Spleen (tissue), 11 donors: ENCODE results near the gene CHST6. TPM values are rescaled to one million over a fixed set of nuclear protein-coding genes. Genes with fewer than 3 reads are reported as not detected.
A peak's percentile ranks its signal among the peaks of the same experiment; 100 is the strongest.
"Not testable (repeated sequence)": the region's sequence is repeated elsewhere in the genome, so short reads cannot be mapped to it uniquely, and the experiment has no call there.

Source experiments
- DNase-seq: peaks from one replicate; pipeline ENCODE4 v3.0.0-alpha.2; 2020
- H3K27ac ChIP-seq, 8 donors: fragments of 200-600 bp; sonication (generic) in 7 of 8; 1 replicate in 4 of 8; 2 replicates in 4 of 8; pipeline versions ENCODE4 v1.5.0 to v1.8.0; 2016 to 2021; ENCODE audit warnings: inconsistent platforms in 4 of 8, mild to moderate bottlenecking in 4 of 8, moderate library complexity in 1 of 8
- H3K27me3 ChIP-seq, 7 donors: fragments of 200-600 bp; sonication (generic) in 6 of 7; replicated peaks in 1 of 7; 1 replicate in 4 of 7; 2 replicates in 3 of 7; pipeline versions ENCODE4 v1.5.0 to v1.8.0; 2016 to 2021; ENCODE audit warnings: inconsistent platforms in 3 of 7, mild to moderate bottlenecking in 1 of 7
- H3K36me3 ChIP-seq, 6 donors: fragments of 200-600 bp; sonication (generic) in 5 of 6; 1 replicate in 4 of 6; 2 replicates in 2 of 6; pipeline versions ENCODE4 v1.5.0 to v1.8.0; 2016 to 2021; ENCODE audit warnings: inconsistent platforms in 2 of 6
- H3K4me1 ChIP-seq, 6 donors: fragments of 200-600 bp; sonication (generic) in 5 of 6; 1 replicate in 3 of 6; 2 replicates in 3 of 6; pipeline versions ENCODE4 v1.5.0 to v1.8.0; 2016 to 2021; ENCODE audit warnings: inconsistent platforms in 3 of 6
- H3K4me3 ChIP-seq, 8 donors: fragments of 200-600 bp; sonication (generic) in 7 of 8; 1 replicate in 4 of 8; 2 replicates in 4 of 8; pipeline versions ENCODE4 v1.5.0 to v1.8.0; 2016 to 2021; ENCODE audit warnings: inconsistent platforms in 4 of 8, mild to moderate bottlenecking in 4 of 8, moderate library complexity in 2 of 8
- H3K9me3 ChIP-seq, 8 donors: fragments of 200-600 bp; sonication (generic) in 7 of 8; 1 replicate in 4 of 8; 2 replicates in 4 of 8; pipeline versions ENCODE4 v1.5.0 to v1.8.0; 2016 to 2021; ENCODE audit warnings: inconsistent platforms in 4 of 8
- CTCF ChIP-seq, 11 experiments: fragments of 200-600 bp in 7 of 11; fragments of 450-650 bp in 4 of 11; sonication (generic) in 4 of 11; IDR thresholded peaks in 8 of 11; conservative IDR thresholded peaks in 3 of 11; 1 replicate in 7 of 11; 2 replicates in 4 of 11; pipeline versions ENCODE4 v1.4.0 to v1.8.0; 2016 to 2021; ENCODE audit warnings: antibody characterized with exemption in 11 of 11, inconsistent platforms in 4 of 11, mild to moderate bottlenecking in 1 of 11
- POLR2A ChIP-seq, 3 donors: fragments of 450-650 bp; IDR thresholded peaks; one replicate each; pipeline ENCODE4 v1.5.1; 2017; ENCODE audit warnings: antibody characterized with exemption in 3 of 3, mild to moderate bottlenecking in 1 of 3
- POLR2AphosphoS5 ChIP-seq, 3 donors: sonication (generic); formaldehyde crosslinking; IDR thresholded peaks; one replicate each; pipeline ENCODE4 v1.5.1; 2017; ENCODE audit warnings: antibody characterized with exemption in 3 of 3
- WGBS, 5 donors: extraction: QIAGEN DNeasy Blood & Tissue Kit in 3 of 5; methylation state at CpG; one replicate each; pipeline versions ENCODE4 v1.1.5 to v1.1.7; 2013 to 2018; 5-methylcytosine and 5-hydroxymethylcytosine counted together
- intact Hi-C: fragments of 100-400 bp; cut with DNase I; formaldehyde crosslinking; loops from one replicate; pipeline ENCODE4 v1.15.0; 2023; ENCODE audit warnings: low total_unique reads
- polyA plus RNA-seq, 3 donors: library from polyadenylated mRNA; stranded (reverse); fragments of 200-250 nt; gene quantifications; one replicate each; pipeline ENCODE4 v1.2.1, GENCODE V29; 2013
- total RNA-seq, 7 donors: library from RNA; depleted of rRNA in 3 of 7; stranded (reverse); fragments of >200 nt in 3 of 7; fragmentation: NEBNext Ultra II Directional in 4 of 7; extraction: Animal tissue kit (Norgen Biotek cat#: 25700) in 4 of 7; gene quantifications; one replicate each; pipeline versions ENCODE4 v1.1.0 to v1.2.1, GENCODE V29; 2016 to 2021
- donor health status: healthy with polysubstance abuse.
- donor health status: DM: no; HTN: no; CAD: no; lungs with moderate emphysema.
- donor health status: DM: no; HTN: no; CAD: no.
- donor health status: Bipolar disorder and iron deficiency.
- donor health status: healthy.
- donor health status: DM: no; HTN: no; CAD: no.
- donor health status: DM: yes; HTN: yes; CAD: no.

CHST6 gene
- total and polyA plus RNA-seq, 10 donors, result under 0.01 to 0.66 (median 0.19) TPM; not detected in 1

DNA sequence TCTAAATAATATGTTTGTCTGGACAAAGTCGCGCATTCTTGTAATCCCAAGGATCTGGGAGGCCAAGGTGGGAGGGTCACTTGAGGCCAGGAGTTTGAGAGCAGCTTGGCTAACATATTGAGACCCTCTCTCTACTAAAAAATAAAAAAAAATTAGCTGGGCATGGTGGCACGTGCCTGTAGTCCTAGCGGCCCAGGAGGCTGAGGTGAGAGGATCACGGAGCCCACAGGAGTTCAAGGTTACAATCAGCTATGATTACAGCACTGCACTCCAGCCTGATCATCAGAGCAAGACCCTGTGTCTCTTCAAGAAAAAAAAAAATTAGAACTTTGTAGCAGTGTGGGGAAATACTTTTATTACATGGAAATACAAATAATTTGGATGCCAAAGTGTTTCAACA, 6.1 kb upstream of the CHST6 start:
- WGBS, 5 donors, result 84 to 91% (median 88%) methylated on average over 5 of the region's 5 CpGs
- no peak overlapping the region for H3K4me3 ChIP-seq

GRCh38 chr16:75498605-75499322, 3.5 kb upstream of the CHST6 start:
- peak; percentile 68 for DNase-seq
- 22 to 57% (median 41%) methylated on average over 8 to 13 of the region's 13 CpGs for WGBS, 5 donors
- peaks cover 0 to 24% (median 10%) of the 10 kb centered on the region in 6 donors for H3K4me1 ChIP-seq
- H3K4me3 ChIP-seq, H3K36me3 ChIP-seq, intact Hi-C loops, H3K27ac ChIP-seq, H3K9me3 ChIP-seq: not testable (repeated sequence)
- H3K27me3 ChIP-seq, result peaks cover 0 to 37% (median 11%) of the 10 kb centered on the region in 7 donors

More for the DNA sequence above, 6.1 kb upstream of the CHST6 start:
- Histone ChIP-seq H3K27me3 (peaks cover 0 to 11% (median 0%) of the 10 kb centered on the region in 7 donors), H3K27ac (no peak overlapping the region), H3K36me3 (no peaks in the 10 kb centered on the region), H3K9me3 (no peaks in the 10 kb centered on the region), H3K4me1 (peaks cover 0 to 13% (median 2%) of the 10 kb centered on the region in 6 donors)
- intact Hi-C loops, result no loop called here
- no peak for TF ChIP-seq POLR2AphosphoS5 (IDR thresholded peaks at IDR 0.05)
- TF ChIP-seq POLR2A (IDR thresholded peaks at IDR 0.05), result no peak
- no peak for TF ChIP-seq CTCF (IDR thresholded peaks at IDR 0.05 in 8 of 11, conservative IDR thresholded peaks at IDR 0.05 in 3 of 11)
- no peak for DNase-seq

- Histone ChIP-seq H3K27ac (no peak overlapping the region), H3K4me1 (peaks cover 0 to 24% (median 10%) of the 10 kb centered on the region in 6 donors)
- DNase-seq, result peak; percentile 6
Observed at GRCh38 chr16:75497558-75497957, 2.3 kb upstream of the CHST6 start.

DNA sequence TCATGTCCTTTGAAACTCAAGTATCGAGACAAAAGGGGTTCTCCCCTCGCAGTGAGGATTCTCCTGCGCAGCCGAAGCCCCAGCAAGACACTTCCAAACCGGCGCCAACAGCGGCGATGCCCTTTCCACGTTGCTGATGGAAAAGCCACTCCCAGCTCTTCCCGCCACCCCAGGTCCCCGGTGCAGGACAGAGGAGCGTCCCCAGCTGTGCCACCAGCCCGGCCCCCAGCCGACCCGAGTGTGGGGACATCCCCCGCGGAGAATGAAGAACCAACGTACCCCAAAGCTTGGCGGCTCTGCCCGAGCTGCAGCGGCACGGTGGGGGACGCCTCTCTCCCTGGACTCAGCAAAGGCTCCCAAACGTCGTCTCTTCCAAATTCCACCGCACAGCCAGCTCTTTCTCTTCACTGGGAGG, 573 bp downstream of the CHST6 start:
- peak overlapping the region; percentile 18 to 63 (median 28) for H3K4me3 ChIP-seq
- 13 to 21% (median 14%) methylated on average over 8 to 26 of the region's 26 CpGs for WGBS, 5 donors
- intact Hi-C loops, result no loop called here

More at GRCh38 chr16:75497558-75497957, 2.3 kb upstream of the CHST6 start:
- H3K4me3 ChIP-seq, result no peak overlapping the region
- H3K9me3 ChIP-seq, result no peaks in the 10 kb centered on the region
- H3K27me3 ChIP-seq, result peaks cover 0 to 48% (median 19%) of the 10 kb centered on the region in 7 donors
- intact Hi-C loops, result no loop called here
- TF ChIP-seq CTCF (IDR thresholded peaks at IDR 0.05 in 8 of 11, conservative IDR thresholded peaks at IDR 0.05 in 3 of 11), result no peak
- no peak for TF ChIP-seq POLR2AphosphoS5 (IDR thresholded peaks at IDR 0.05)
- TF ChIP-seq POLR2A (IDR thresholded peaks at IDR 0.05), result no peak
- no peaks in the 10 kb centered on the region for H3K36me3 ChIP-seq
- 69 to 83% (median 78%) methylated on average over 4 of the region's 4 CpGs for WGBS, 5 donors

More for the DNA sequence above, 573 bp downstream of the CHST6 start:
- TF ChIP-seq CTCF (IDR thresholded peaks at IDR 0.05 in 8 of 11, conservative IDR thresholded peaks at IDR 0.05 in 3 of 11) (no peak), POLR2AphosphoS5 (IDR thresholded peaks at IDR 0.05) (no peak), POLR2A (IDR thresholded peaks at IDR 0.05) (no peak)
- H3K27ac ChIP-seq, result no peak overlapping the region
- no peaks in the 10 kb centered on the region for H3K36me3 ChIP-seq
- peaks cover 0 to 24% (median 10%) of the 10 kb centered on the region in 6 donors for H3K4me1 ChIP-seq
- H3K9me3 ChIP-seq, result no peaks in the 10 kb centered on the region
- DNase-seq, result peak; percentile 68
- peaks cover 0 to 56% (median 19%) of the 10 kb centered on the region in 7 donors for H3K27me3 ChIP-seq
